ENCODE results near the gene SPINK7. TPM values are rescaled to one million over a fixed set of nuclear protein-coding genes. Genes with fewer than 3 reads are reported as not detected.

Gene SPINK7
- total and polyA plus RNA-seq, 2 donors (not counting 1 experiment from before 2014, with no cell fraction given), result not detected

- no peak overlapping the region for H3K9ac ChIP-seq (ENCODE audit: low read length)
- Mint-ChIP-seq H3K27ac (no peak overlapping the region), H3K9me3 (ENCODE audit: insufficient read depth) (no peaks in the 10 kb centered on the region), H3K27me3 (peaks cover 3% of the 10 kb centered on the region), H3K4me3 (no peak overlapping the region), H3K4me1 (no peaks in the 10 kb centered on the region)
- ChIA-PET CTCF (no interaction called here), POLR2A (no interaction called here)
- ATAC-seq (ENCODE audit: low read depth), result no peak
- no peak for DNase-seq
- no peak overlapping the region for H3K27ac ChIP-seq (ENCODE audit: low read length in 2 of 2)
- H3K4me2 ChIP-seq (replicated peaks; ENCODE audit: low read depth, low read length, poor library complexity, severe bottlenecking), result no peak overlapping the region
- intact Hi-C loops (cut with micrococcal nuclease), result no loop called here
- no CpG with 5 or more reads among the region's 1 CpG for WGBS (ENCODE audit: insufficient coverage)
- TF ChIP-seq, protein P1, sequence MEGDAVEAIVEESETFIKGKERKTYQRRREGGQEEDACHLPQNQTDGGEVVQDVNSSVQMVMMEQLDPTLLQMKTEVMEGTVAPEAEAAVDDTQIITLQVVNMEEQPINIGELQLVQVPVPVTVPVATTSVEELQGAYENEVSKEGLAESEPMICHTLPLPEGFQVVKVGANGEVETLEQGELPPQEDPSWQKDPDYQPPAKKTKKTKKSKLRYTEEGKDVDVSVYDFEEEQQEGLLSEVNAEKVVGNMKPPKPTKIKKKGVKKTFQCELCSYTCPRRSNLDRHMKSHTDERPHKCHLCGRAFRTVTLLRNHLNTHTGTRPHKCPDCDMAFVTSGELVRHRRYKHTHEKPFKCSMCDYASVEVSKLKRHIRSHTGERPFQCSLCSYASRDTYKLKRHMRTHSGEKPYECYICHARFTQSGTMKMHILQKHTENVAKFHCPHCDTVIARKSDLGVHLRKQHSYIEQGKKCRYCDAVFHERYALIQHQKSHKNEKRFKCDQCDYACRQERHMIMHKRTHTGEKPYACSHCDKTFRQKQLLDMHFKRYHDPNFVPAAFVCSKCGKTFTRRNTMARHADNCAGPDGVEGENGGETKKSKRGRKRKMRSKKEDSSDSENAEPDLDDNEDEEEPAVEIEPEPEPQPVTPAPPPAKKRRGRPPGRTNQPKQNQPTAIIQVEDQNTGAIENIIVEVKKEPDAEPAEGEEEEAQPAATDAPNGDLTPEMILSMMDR (IDR thresholded peaks at IDR 0.05), result no peak
- TF ChIP-seq EZH2 (IDR thresholded peaks at IDR 0.05; ENCODE audit: borderline replicate concordance, insufficient read depth, low read depth, low read length, poor library complexity, severe bottlenecking), result no peak
- H3K36me3 ChIP-seq (replicated peaks in 1 of 2; ENCODE audit: control extremely low read depth in 1 of 2, control insufficient read depth in 1 of 2, extremely low read depth in 1 of 2, insufficient read depth in 2 of 2, low read length in 1 of 2), result no peaks in the 10 kb centered on the region
- no peaks in the 10 kb centered on the region for H3K4me1 ChIP-seq (ENCODE audit: control insufficient read depth in 2 of 2, insufficient read depth in 2 of 2, low read length in 2 of 2)
- H3K4me3 ChIP-seq (ENCODE audit: control extremely low read depth in 1 of 5, extremely low read depth in 1 of 5, insufficient read depth in 1 of 5, low read depth in 2 of 5, low read length in 4 of 5), result no peak overlapping the region
- no peaks in the 10 kb centered on the region for H3K79me2 ChIP-seq (ENCODE audit: control insufficient read depth, insufficient read depth, low read length)
- no peaks in the 10 kb centered on the region for H3K9me3 ChIP-seq (ENCODE audit: control extremely low read depth in 1 of 3, control insufficient read depth in 2 of 3, insufficient read depth in 1 of 3, low read length in 2 of 3)
- H3K27me3 ChIP-seq (replicated peaks in 1 of 4; ENCODE audit: control extremely low read depth in 1 of 4, control insufficient read depth in 3 of 4, insufficient read depth in 4 of 4, low read length in 3 of 4), result no peaks in the 10 kb centered on the region
- H4K20me1 ChIP-seq (ENCODE audit: control insufficient read depth, insufficient read depth, low read length, poor library complexity, severe bottlenecking), result no peaks in the 10 kb centered on the region
- no peak overlapping the region for H2AFZ ChIP-seq (ENCODE audit: insufficient read depth, low read depth, low read length, poor library complexity, severe bottlenecking)
These were observed 35.5 kb downstream of the SPINK7 start for GRCh38 chr5:148347706-148348105.

DNA sequence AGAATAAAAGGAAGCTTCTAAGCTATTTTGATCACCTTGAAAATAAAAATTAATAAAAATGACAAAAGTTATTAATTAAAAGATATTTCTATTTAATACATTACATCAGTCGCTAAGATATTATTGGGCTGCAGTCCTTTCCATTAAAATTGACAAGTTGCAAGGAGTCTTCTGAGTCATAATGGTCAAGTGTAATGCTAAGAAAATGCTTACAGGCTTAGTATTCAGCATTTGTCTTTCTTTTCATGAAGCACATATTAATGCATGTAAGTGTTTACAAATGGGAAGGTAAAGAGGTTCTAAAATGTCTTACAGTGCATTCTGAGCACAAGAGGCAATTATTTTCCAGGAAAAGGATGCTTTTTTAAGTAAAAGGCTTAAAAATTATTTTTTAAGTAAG lies 40.5 kb downstream of the SPINK7 start:
- no peaks in the 10 kb centered on the region for H4K20me1 ChIP-seq (ENCODE audit: control insufficient read depth, insufficient read depth, low read length, poor library complexity, severe bottlenecking)
- no peak overlapping the region for H3K27ac ChIP-seq (ENCODE audit: low read length in 2 of 2)
- H3K36me3 ChIP-seq (replicated peaks in 1 of 2; ENCODE audit: control extremely low read depth in 1 of 2, control insufficient read depth in 1 of 2, extremely low read depth in 1 of 2, insufficient read depth in 2 of 2, low read length in 1 of 2), result no peaks in the 10 kb centered on the region
- POLR2A ChIA-PET, result no interaction called here
- H2AFZ ChIP-seq (ENCODE audit: insufficient read depth, low read depth, low read length, poor library complexity, severe bottlenecking), result no peak overlapping the region
- DNase-seq (no peak), ATAC-seq (ENCODE audit: low read depth) (no peak)
- H3K4me1 ChIP-seq (ENCODE audit: control insufficient read depth in 2 of 2, insufficient read depth in 2 of 2, low read length in 2 of 2), result no peaks in the 10 kb centered on the region
- H3K9ac ChIP-seq (ENCODE audit: low read length), result no peak overlapping the region
- Mint-ChIP-seq H3K9me3 (ENCODE audit: insufficient read depth) (no peaks in the 10 kb centered on the region), H3K27me3 (peaks cover 9% of the 10 kb centered on the region), H3K27ac (no peak overlapping the region), H3K4me1 (peaks cover 2% of the 10 kb centered on the region), H3K4me3 (no peak overlapping the region)
- no peak overlapping the region for H3K4me2 ChIP-seq (replicated peaks; ENCODE audit: low read depth, low read length, poor library complexity, severe bottlenecking)
- no peak overlapping the region for H3K4me3 ChIP-seq (ENCODE audit: control extremely low read depth in 1 of 5, extremely low read depth in 1 of 5, insufficient read depth in 1 of 5, low read depth in 2 of 5, low read length in 4 of 5)
- CTCF ChIA-PET, result no interaction called here
- H3K79me2 ChIP-seq (ENCODE audit: control insufficient read depth, insufficient read depth, low read length), result no peaks in the 10 kb centered on the region
- H3K9me3 ChIP-seq (ENCODE audit: control extremely low read depth in 1 of 3, control insufficient read depth in 2 of 3, insufficient read depth in 1 of 3, low read length in 2 of 3), result no peaks in the 10 kb centered on the region
- no peaks in the 10 kb centered on the region for H3K27me3 ChIP-seq (replicated peaks in 1 of 4; ENCODE audit: control extremely low read depth in 1 of 4, control insufficient read depth in 3 of 4, insufficient read depth in 4 of 4, low read length in 3 of 4)
- no CpG with 5 or more reads among the region's 1 CpG for WGBS (ENCODE audit: insufficient coverage)
- intact Hi-C loops (cut with micrococcal nuclease), result no loop called here
- TF ChIP-seq, protein P1 (IDR thresholded peaks at IDR 0.05), result no peak
- no peak for TF ChIP-seq EZH2 (IDR thresholded peaks at IDR 0.05; ENCODE audit: borderline replicate concordance, insufficient read depth, low read depth, low read length, poor library complexity, severe bottlenecking)
